Measurements from ENCODE around the gene TMEM269.

TMEM269 gene

GRCh38 chr1:42758641-42759040 is 26.1 kb upstream of the TMEM269 start:
- TF ChIP-seq GATA3 (IDR thresholded peaks at IDR 0.05; ENCODE audit: low read depth, low read length) (no peak), GATA2 (IDR thresholded peaks at IDR 0.05; ENCODE audit: low read depth, low read length) (no peak)

- TF ChIP-seq GATA3 (IDR thresholded peaks at IDR 0.05; ENCODE audit: low read depth, low read length): no peak
- TF ChIP-seq GATA2 (IDR thresholded peaks at IDR 0.05; ENCODE audit: low read depth, low read length): no peak
Observed at GRCh38 chr1:42759114-42759513, 25.7 kb upstream of the TMEM269 start.

GRCh38 chr1:42761567-42761966 is 23.2 kb upstream of the TMEM269 start:
- TF ChIP-seq GATA3 (IDR thresholded peaks at IDR 0.05; ENCODE audit: low read depth, low read length) (no peak), GATA2 (IDR thresholded peaks at IDR 0.05; ENCODE audit: low read depth, low read length) (no peak)

GRCh38 chr1:42762269-42762668 is 22.5 kb upstream of the TMEM269 start:
- TF ChIP-seq GATA3 (IDR thresholded peaks at IDR 0.05; ENCODE audit: low read depth, low read length) (no peak), GATA2 (IDR thresholded peaks at IDR 0.05; ENCODE audit: low read depth, low read length) (no peak)

GRCh38 chr1:42765269-42765668 is 19.5 kb upstream of the TMEM269 start:
- TF ChIP-seq GATA3 (IDR thresholded peaks at IDR 0.05; ENCODE audit: low read depth, low read length) (no peak), GATA2 (IDR thresholded peaks at IDR 0.05; ENCODE audit: low read depth, low read length) (no peak)

- TF ChIP-seq GATA3 (IDR thresholded peaks at IDR 0.05; ENCODE audit: low read depth, low read length): no peak
Observed at GRCh38 chr1:42765832-42766740, 18.7 kb upstream of the TMEM269 start.

GRCh38 chr1:42766741-42767509 is 17.9 kb upstream of the TMEM269 start, which contains the start of the genes C1orf50 and P3H1:
Gene C1orf50, plus strand, starts transcription at chr1:42767249. Its CDS starts 63 bp downstream, at chr1:42767312.
Gene P3H1, minus strand, starts transcription at chr1:42767028. Its CDS starts 57 bp downstream, at chr1:42766971.
- TF ChIP-seq GATA3 (IDR thresholded peaks at IDR 0.05; ENCODE audit: low read depth, low read length) (no peak), GATA2 (IDR thresholded peaks at IDR 0.05; ENCODE audit: low read depth, low read length) (no peak)

- TF ChIP-seq GATA2 (IDR thresholded peaks at IDR 0.05; ENCODE audit: low read depth, low read length): no peak
- no peak for TF ChIP-seq GATA3 (IDR thresholded peaks at IDR 0.05; ENCODE audit: low read depth, low read length)
Observed at GRCh38 chr1:42767510-42768000, 17.2 kb upstream of the TMEM269 start.

- TF ChIP-seq GATA3 (IDR thresholded peaks at IDR 0.05; ENCODE audit: low read depth, low read length) (no peak), GATA2 (IDR thresholded peaks at IDR 0.05; ENCODE audit: low read depth, low read length) (no peak)
Observed at GRCh38 chr1:42768172-42768571, 16.6 kb upstream of the TMEM269 start.

- TF ChIP-seq GATA3 (IDR thresholded peaks at IDR 0.05; ENCODE audit: low read depth, low read length) (no peak), GATA2 (IDR thresholded peaks at IDR 0.05; ENCODE audit: low read depth, low read length) (no peak)
Observed at GRCh38 chr1:42769811-42770210, 15.0 kb upstream of the TMEM269 start.

GRCh38 chr1:42773420-42773819 is 11.4 kb upstream of the TMEM269 start:
- TF ChIP-seq GATA3 (IDR thresholded peaks at IDR 0.05; ENCODE audit: low read depth, low read length) (no peak), GATA2 (IDR thresholded peaks at IDR 0.05; ENCODE audit: low read depth, low read length) (no peak)

GRCh38 chr1:42774928-42775526 is 9.8 kb upstream of the TMEM269 start:
- TF ChIP-seq GATA2 (IDR thresholded peaks at IDR 0.05; ENCODE audit: low read depth, low read length) (no peak), GATA3 (IDR thresholded peaks at IDR 0.05; ENCODE audit: low read depth, low read length) (no peak)

GRCh38 chr1:42776502-42776901 is 8.3 kb upstream of the TMEM269 start:
- TF ChIP-seq GATA2 (IDR thresholded peaks at IDR 0.05; ENCODE audit: low read depth, low read length) (no peak), GATA3 (IDR thresholded peaks at IDR 0.05; ENCODE audit: low read depth, low read length) (no peak)

GRCh38 chr1:42777852-42778251 is 6.9 kb upstream of the TMEM269 start:
- no peak for TF ChIP-seq GATA2 (IDR thresholded peaks at IDR 0.05; ENCODE audit: low read depth, low read length)
- TF ChIP-seq GATA3 (IDR thresholded peaks at IDR 0.05; ENCODE audit: low read depth, low read length): no peak

All from SH-SY5Y (cell line).